ENCODE data around the gene SH2D3C. TPM values are rescaled to one million over a fixed set of nuclear protein-coding genes. Genes with fewer than 3 reads are reported as not detected.

Gene SH2D3C
- total and polyA plus RNA-seq, 9 donors = 12.4 to 22.5 (median 19.8) TPM

GRCh38 chr9:127712371-127712770, 66.1 kb downstream of the SH2D3C start:
- DNase-seq = no peak
- 78% methylated on average over 9 of the region's 11 CpGs for WGBS (ENCODE audit: insufficient coverage)
- peaks cover 36% of the 10 kb centered on the region for H3K4me1 ChIP-seq (ENCODE audit: control insufficient read depth, insufficient read depth, low read length)
- no peak overlapping the region for H3K27ac ChIP-seq (ENCODE audit: low read length)
- no peaks in the 10 kb centered on the region for H3K27me3 ChIP-seq (ENCODE audit: control insufficient read depth, insufficient read depth, low read length)
- no peak overlapping the region for H3K4me3 ChIP-seq (ENCODE audit: low read length)
- H3K9me3 ChIP-seq (replicated peaks; ENCODE audit: control insufficient read depth, low read depth, low read length) = no peaks in the 10 kb centered on the region
- peaks cover 7% of the 10 kb centered on the region for H3K36me3 ChIP-seq (ENCODE audit: control insufficient read depth, insufficient read depth, low read length)

GRCh38 chr9:127711831-127712274, 66.6 kb downstream of the SH2D3C start:
- Histone ChIP-seq H3K9me3 (replicated peaks; ENCODE audit: control insufficient read depth, low read depth, low read length) (no peaks in the 10 kb centered on the region), H3K36me3 (ENCODE audit: control insufficient read depth, insufficient read depth, low read length) (peaks cover 7% of the 10 kb centered on the region), H3K27ac (ENCODE audit: low read length) (no peak overlapping the region), H3K4me1 (ENCODE audit: control insufficient read depth, insufficient read depth, low read length) (peaks cover 38% of the 10 kb centered on the region), H3K27me3 (ENCODE audit: control insufficient read depth, insufficient read depth, low read length) (no peaks in the 10 kb centered on the region), H3K4me3 (ENCODE audit: low read length) (no peak overlapping the region)
- WGBS (ENCODE audit: insufficient coverage) = 36% methylated on average over 7 of the region's 11 CpGs
- DNase-seq = peak; percentile 64

- Histone ChIP-seq H3K27me3 (ENCODE audit: control insufficient read depth, insufficient read depth, low read length) (no peaks in the 10 kb centered on the region), H3K9me3 (replicated peaks; ENCODE audit: control insufficient read depth, low read depth, low read length) (no peaks in the 10 kb centered on the region), H3K4me1 (ENCODE audit: control insufficient read depth, insufficient read depth, low read length) (peaks cover 40% of the 10 kb centered on the region), H3K4me3 (ENCODE audit: low read length) (no peak overlapping the region), H3K27ac (ENCODE audit: low read length) (no peak overlapping the region), H3K36me3 (ENCODE audit: control insufficient read depth, insufficient read depth, low read length) (peaks cover 7% of the 10 kb centered on the region)
- WGBS (ENCODE audit: insufficient coverage) = 52% methylated on average over 8 of the region's 9 CpGs
- DNase-seq = no peak
Observed at GRCh38 chr9:127711226-127711701, 67.2 kb downstream of the SH2D3C start.

- Histone ChIP-seq H3K36me3 (ENCODE audit: control insufficient read depth, insufficient read depth, low read length) (peaks cover 7% of the 10 kb centered on the region), H3K4me1 (ENCODE audit: control insufficient read depth, insufficient read depth, low read length) (peaks cover 43% of the 10 kb centered on the region), H3K27me3 (ENCODE audit: control insufficient read depth, insufficient read depth, low read length) (no peaks in the 10 kb centered on the region), H3K9me3 (replicated peaks; ENCODE audit: control insufficient read depth, low read depth, low read length) (no peaks in the 10 kb centered on the region), H3K4me3 (ENCODE audit: low read length) (no peak overlapping the region), H3K27ac (ENCODE audit: low read length) (no peak overlapping the region)
- DNase-seq = no peak
- WGBS (ENCODE audit: insufficient coverage) = 84% methylated on average over 10 of the region's 10 CpGs
Observed at GRCh38 chr9:127710204-127710783, 68.2 kb downstream of the SH2D3C start.

- 86% methylated on average over 8 of the region's 8 CpGs for WGBS (ENCODE audit: insufficient coverage)
- H3K36me3 ChIP-seq (ENCODE audit: control insufficient read depth, insufficient read depth, low read length) = peaks cover 7% of the 10 kb centered on the region
- H3K27ac ChIP-seq (ENCODE audit: low read length) = no peak overlapping the region
- no peaks in the 10 kb centered on the region for H3K9me3 ChIP-seq (replicated peaks; ENCODE audit: control insufficient read depth, low read depth, low read length)
- H3K4me3 ChIP-seq (ENCODE audit: low read length) = no peak overlapping the region
- H3K4me1 ChIP-seq (ENCODE audit: control insufficient read depth, insufficient read depth, low read length) = peaks cover 39% of the 10 kb centered on the region
- no peak for DNase-seq
- no peaks in the 10 kb centered on the region for H3K27me3 ChIP-seq (ENCODE audit: control insufficient read depth, insufficient read depth, low read length)
Observed at GRCh38 chr9:127708952-127709587, 69.4 kb downstream of the SH2D3C start.

GRCh38 chr9:127707766-127708165, 70.7 kb downstream of the SH2D3C start:
- DNase-seq = no peak
- WGBS (ENCODE audit: insufficient coverage) = 55% methylated on average over 5 of the region's 5 CpGs
- no peak overlapping the region for H3K4me3 ChIP-seq (ENCODE audit: low read length)
- no peaks in the 10 kb centered on the region for H3K9me3 ChIP-seq (replicated peaks; ENCODE audit: control insufficient read depth, low read depth, low read length)
- peaks cover 38% of the 10 kb centered on the region for H3K4me1 ChIP-seq (ENCODE audit: control insufficient read depth, insufficient read depth, low read length)
- H3K36me3 ChIP-seq (ENCODE audit: control insufficient read depth, insufficient read depth, low read length) = peaks cover 4% of the 10 kb centered on the region
- no peaks in the 10 kb centered on the region for H3K27me3 ChIP-seq (ENCODE audit: control insufficient read depth, insufficient read depth, low read length)
- no peak overlapping the region for H3K27ac ChIP-seq (ENCODE audit: low read length)

GRCh38 chr9:127706836-127707241, 71.6 kb downstream of the SH2D3C start, which contains the start of gene CFAP157:
Gene CFAP157 (plus strand): TSS chr9:127706988. CDS start chr9:127707032, 44 bp downstream.
- Histone ChIP-seq H3K4me1 (ENCODE audit: control insufficient read depth, insufficient read depth, low read length) (peaks cover 31% of the 10 kb centered on the region), H3K36me3 (ENCODE audit: control insufficient read depth, insufficient read depth, low read length) (peaks cover 2% of the 10 kb centered on the region), H3K4me3 (ENCODE audit: low read length) (no peak within 1 kb of the TSS), H3K27ac (ENCODE audit: low read length) (no peak within 1 kb of the TSS), H3K9me3 (replicated peaks; ENCODE audit: control insufficient read depth, low read depth, low read length) (no peaks in the 10 kb centered on the region), H3K27me3 (ENCODE audit: control insufficient read depth, insufficient read depth, low read length) (no peaks in the 10 kb centered on the region)
- DNase-seq = no peak
- WGBS (ENCODE audit: insufficient coverage) = 52% methylated on average over 10 of the region's 11 CpGs

- Histone ChIP-seq H3K4me1 (ENCODE audit: control insufficient read depth, insufficient read depth, low read length) (peaks cover 21% of the 10 kb centered on the region), H3K27ac (ENCODE audit: low read length) (no peak overlapping the region), H3K4me3 (ENCODE audit: low read length) (no peak overlapping the region), H3K27me3 (ENCODE audit: control insufficient read depth, insufficient read depth, low read length) (no peaks in the 10 kb centered on the region), H3K36me3 (ENCODE audit: control insufficient read depth, insufficient read depth, low read length) (no peaks in the 10 kb centered on the region), H3K9me3 (replicated peaks; ENCODE audit: control insufficient read depth, low read depth, low read length) (no peaks in the 10 kb centered on the region)
- no peak for DNase-seq
- 68% methylated on average over 11 of the region's 12 CpGs for WGBS (ENCODE audit: insufficient coverage)
Observed at GRCh38 chr9:127705577-127706379, 72.7 kb downstream of the SH2D3C start.

GRCh38 chr9:127703289-127703946, 75.0 kb downstream of the SH2D3C start:
- Histone ChIP-seq H3K9me3 (replicated peaks; ENCODE audit: control insufficient read depth, low read depth, low read length) (no peaks in the 10 kb centered on the region), H3K36me3 (ENCODE audit: control insufficient read depth, insufficient read depth, low read length) (no peaks in the 10 kb centered on the region), H3K4me1 (ENCODE audit: control insufficient read depth, insufficient read depth, low read length) (peaks cover 36% of the 10 kb centered on the region), H3K27me3 (ENCODE audit: control insufficient read depth, insufficient read depth, low read length) (no peaks in the 10 kb centered on the region), H3K27ac (ENCODE audit: low read length) (no peak overlapping the region), H3K4me3 (ENCODE audit: low read length) (no peak overlapping the region)
- WGBS (ENCODE audit: insufficient coverage) = 82% methylated on average over 4 of the region's 9 CpGs
- DNase-seq = no peak
